K562 (cell line): Measurements from ENCODE around the gene MS4A5. TPM values are rescaled to one million over a fixed set of nuclear protein-coding genes. Genes with fewer than 3 reads are reported as not detected.

ENCODE experiments used
- ATAC-seq: fragments of 200-7000 bp; cut with Tn5 transposase; 3 replicates; pipeline ENCODE4 v1.9.1; 2020; ENCODE audit warnings: moderate library complexity
- BruUV-seq: library from RNA; stranded (reverse); fragments of 400-500 nt; replicated peaks from 2 replicates; lab custom pipeline; 2021; lab: Mats Ljungman, UMichigan
- CTCF ChIA-PET: fragments of 300-600 bp; formaldehyde crosslinking; extraction: SDS; loops from one replicate; lab custom pipeline; 2021; ENCODE audit warnings: low intra/inter-chr PET ratio; lab: Yijun Ruan, JAX
- POLR2A ChIA-PET: fragments of 300-600, 350-650 bp; sonication (Branson Sonifier 250); formaldehyde crosslinking; extraction: SDS; loops from one replicate; lab custom pipeline; 2021; ENCODE audit warnings: antibody characterized with exemption, inconsistent platforms; lab: Yijun Ruan, JAX
- DNase-seq, 4 experiments: peaks; one replicate each; pipeline versions ENCODE4 v3.0.0 to v3.0.0-alpha.2; 2011 to 2018; ENCODE audit warnings: low spot score in 3 of 4, mixed read lengths in 3 of 4; ENCODE audit errors: extremely low read depth in 1 of 4
- FAIRE-seq: peaks from 2 replicates; lab custom pipeline; 2011; peaks lifted over from hg19 to GRCh38; lab: Jason Lieb, UNC
- H2AFZ ChIP-seq: 2 replicates; pipeline ENCODE4 v1.6.0; 2011; ENCODE audit warnings: low read depth, low read length, control low read depth, inconsistent platforms
- H3K27ac ChIP-seq: fragments of 200-600 bp; 3 replicates; pipeline ENCODE4 v1.8.0; 2011; ENCODE audit warnings: low read depth, mild to moderate bottlenecking, control low read depth, inconsistent platforms, low read length, moderate library complexity, mixed read lengths; ENCODE audit errors: extremely low read depth
- H3K27me3 ChIP-seq, 2 experiments: fragments of 300-600 bp in 1 of 2; 2 replicates in 1 of 2; 3 replicates in 1 of 2; pipeline versions ENCODE4 v1.6.0 to v1.8.0; 2011; ENCODE audit warnings: inconsistent platforms in 2 of 2, low read length in 2 of 2, mild to moderate bottlenecking in 1 of 2, mixed read lengths in 1 of 2, moderate library complexity in 1 of 2; ENCODE audit not compliant: control insufficient read depth in 2 of 2, insufficient read depth in 2 of 2
- H3K36me3 ChIP-seq: fragments of 300-600 bp; 3 replicates; pipeline ENCODE4 v1.8.0; 2011; ENCODE audit warnings: mild to moderate bottlenecking, low read length, inconsistent platforms; ENCODE audit not compliant: control insufficient read depth, insufficient read depth
- H3K4me1 ChIP-seq, 2 experiments: fragments of 200-600 bp in 1 of 2; replicated peaks in 1 of 2; 2 replicates in 1 of 2; 3 replicates in 1 of 2; pipeline versions ENCODE4 v1.5.1 to v1.8.0; 2011; ENCODE audit warnings: inconsistent platforms in 2 of 2, low read length in 2 of 2, mild to moderate bottlenecking in 1 of 2, mixed read lengths in 1 of 2, moderate library complexity in 1 of 2; ENCODE audit not compliant: control insufficient read depth in 2 of 2, insufficient read depth in 2 of 2
- H3K4me2 ChIP-seq: 2 replicates; pipeline ENCODE4 v1.6.1; 2011; ENCODE audit warnings: low read length, control low read depth, inconsistent platforms, mixed read lengths; ENCODE audit not compliant: insufficient read depth
- H3K4me3 ChIP-seq: fragments of 200-600 bp; sonication (generic), shearing (Covaris generic); 2 replicates; pipeline ENCODE4 v1.5.1; 2016; ENCODE audit warnings: control low read depth, inconsistent platforms
- H3K79me2 ChIP-seq: fragments of 200-600 bp; 3 replicates; pipeline ENCODE4 v1.8.0; 2011; ENCODE audit warnings: low read length, inconsistent platforms; ENCODE audit not compliant: control insufficient read depth, insufficient read depth
- H3K9ac ChIP-seq, 2 experiments: 2 replicates each; pipeline versions ENCODE4 v1.6.0 to v1.6.1; 2011; ENCODE audit warnings: low read depth in 2 of 2, low read length in 2 of 2, control low read depth in 1 of 2, inconsistent platforms in 1 of 2, mild to moderate bottlenecking in 1 of 2, mixed read lengths in 1 of 2; ENCODE audit not compliant: insufficient read depth in 1 of 2
- H3K9me1 ChIP-seq: one replicate; pipeline ENCODE4 v1.6.0; 2011; ENCODE audit warnings: inconsistent platforms, mild to moderate bottlenecking, low read length, moderate library complexity; ENCODE audit not compliant: control insufficient read depth, insufficient read depth
- H3K9me3 ChIP-seq: replicated peaks from 2 replicates; pipeline ENCODE4 v1.5.1; 2011; ENCODE audit warnings: low read depth, low read length, inconsistent platforms; ENCODE audit not compliant: control insufficient read depth, insufficient read depth
- H4K20me1 ChIP-seq: replicated peaks from 2 replicates; pipeline ENCODE4 v1.6.1; 2011; ENCODE audit warnings: low read length, inconsistent platforms, mixed read lengths; ENCODE audit not compliant: control insufficient read depth, insufficient read depth
- CBFB ChIP-seq: sonication (generic); formaldehyde crosslinking; IDR thresholded peaks from 2 replicates; pipeline ENCODE4 v1.4.0; 2020; ENCODE audit warnings: mild to moderate bottlenecking, missing genetic modification reagents
- E4F1 ChIP-seq: fragments of 250-450 bp; sonication (Bioruptor Pico); IDR thresholded peaks from 2 replicates; pipeline ENCODE4 v1.5.0; 2021; ENCODE audit warnings: mild to moderate bottlenecking, borderline replicate concordance
- ERF ChIP-seq: fragments of 450-650 bp; formaldehyde crosslinking; IDR thresholded peaks from 2 replicates; pipeline ENCODE4 v1.4.0; 2020; ENCODE audit warnings: mild to moderate bottlenecking, mixed read lengths
- ETV5 ChIP-seq: sonication (generic); formaldehyde crosslinking; IDR thresholded peaks from 2 replicates; pipeline ENCODE4 v1.4.0; 2020; ENCODE audit warnings: low read depth, mild to moderate bottlenecking, missing genetic modification reagents
- KAT8 ChIP-seq: fragments of 450-650 bp; IDR thresholded peaks from 2 replicates; pipeline ENCODE4 v1.6.1; 2016; ENCODE audit warnings: low read depth, mild to moderate bottlenecking
- MCM2 ChIP-seq: fragments of 450-650 bp; IDR thresholded peaks from 2 replicates; pipeline ENCODE4 v1.6.1; 2017; ENCODE audit warnings: low read depth, mild to moderate bottlenecking
- PHF8 ChIP-seq: fragments of 200-600 bp; sonication (generic); IDR thresholded peaks from 2 replicates; pipeline ENCODE4 v1.6.1; 2012; ENCODE audit warnings: mixed run types, mild to moderate bottlenecking, inconsistent platforms, low read length, moderate library complexity, borderline replicate concordance
- SLC30A9 ChIP-seq: fragments of 250-450 bp; sonication (Bioruptor Pico); IDR thresholded peaks from 2 replicates; pipeline ENCODE4 v1.8.0; 2022; ENCODE audit warnings: mild to moderate bottlenecking, moderate library complexity
- SMARCA5 ChIP-seq: fragments of 450-650 bp; IDR thresholded peaks from 2 replicates; pipeline ENCODE4 v1.6.1; 2016
- ZNF232 ChIP-seq: sonication (generic); formaldehyde crosslinking; IDR thresholded peaks from 2 replicates; pipeline ENCODE4 v1.8.0; 2022; ENCODE audit warnings: mild to moderate bottlenecking, missing genetic modification reagents
- ZNF668 ChIP-seq: fragments of 250-450 bp; sonication (Bioruptor Pico); IDR thresholded peaks from 2 replicates; pipeline ENCODE4 v1.8.0; 2022; ENCODE audit warnings: mild to moderate bottlenecking, inconsistent platforms
- WGBS: fragments of 100-300 bp; shearing (Covaris generic); methylation state at CpG from one replicate; pipeline ENCODE4 v1.1.6; 2016; ENCODE audit warnings: low coverage, mixed read lengths; ENCODE audit not compliant: insufficient coverage; ENCODE audit errors: missing lambda C conversion rate; 5-methylcytosine and 5-hydroxymethylcytosine counted together
- in situ Hi-C: fragments of 300-500 bp; cut with MboI; formaldehyde crosslinking; loops from 4 replicates; pipeline ENCODE4 v1.15.0; 2018; ENCODE audit warnings: inconsistent platforms, mixed read lengths
- intact Hi-C: fragments of 100-400 bp; cut with micrococcal nuclease; formaldehyde crosslinking; loops from 2 replicates; pipeline ENCODE4 v1.14.2; 2022
- polyA plus RNA-seq, 8 experiments: library from polyadenylated mRNA; depleted of rRNA in 4 of 8; stranded (reverse) in 5 of 8; unstranded in 3 of 8; fragments of >200 nt; fragmentation: Nextera tagmentation in 2 of 8; fragmentation: Illumina TruSeq in 1 of 8; extraction: Ambion mirVana in 2 of 8; extraction: Trizol in 1 of 8; gene quantifications; 2 replicates each; pipeline versions ENCODE4 v1.2.1 to v1.2.3, GENCODE V29; 2011 to 2014; ENCODE audit warnings: inconsistent platforms in 1 of 8, missing spikeins in 1 of 8
- total RNA-seq, 7 experiments: library from RNA; depleted of rRNA in 6 of 7; stranded (reverse); fragments of >200 nt in 6 of 7; fragmentation: Illumina TruSeq in 2 of 7; extraction: Trizol in 2 of 7; gene quantifications; 2 replicates each; pipeline versions ENCODE4 v1.2.1 to v1.2.3, GENCODE V29; 2011 to 2021; ENCODE audit warnings: low replicate concordance in 1 of 7
- TF ChIP-seq, protein P1 (sequence below): sonication (generic); formaldehyde crosslinking; IDR thresholded peaks from 2 replicates; pipeline ENCODE4 v1.8.1; 2022; ENCODE audit warnings: missing genetic modification reagents

Gene MS4A5
- total and polyA plus RNA-seq, 9 of the 15 experiments (the other 6 are each of a cell fraction or from before 2014, with no cell fraction given) = not detected

DNA sequence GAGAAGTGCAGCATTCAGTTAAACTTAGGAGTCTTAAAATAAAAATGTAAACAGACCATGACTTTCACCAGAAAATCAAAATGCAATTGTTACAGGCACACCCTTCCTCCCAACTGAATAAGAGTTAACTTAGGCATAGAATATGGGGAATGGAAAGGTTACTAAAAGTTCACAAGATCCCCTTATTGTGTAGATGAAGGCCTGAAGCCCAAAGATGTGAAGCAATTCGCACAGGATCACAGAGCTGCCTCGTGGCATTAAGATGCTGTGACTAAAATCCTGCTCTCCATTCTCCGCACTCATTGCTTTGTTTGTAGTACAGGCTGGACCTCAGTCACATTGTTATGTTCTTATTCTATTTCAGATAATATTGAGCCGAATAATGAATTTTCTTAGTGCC lies 4.0 kb downstream of the MS4A5 start:
- FAIRE-seq (no peak), ATAC-seq (no peak), DNase-seq (no peak)
- Histone ChIP-seq H3K9ac (no peak overlapping the region), H3K4me3 (no peak overlapping the region), H2AFZ (no peak overlapping the region), H3K27ac (no peak overlapping the region), H3K4me1 (no peaks in the 10 kb centered on the region; a peak in 1 of 5 replicates), H3K36me3 (no peaks in the 10 kb centered on the region), H3K27me3 (no peaks in the 10 kb centered on the region), H3K4me2 (no peak overlapping the region), H4K20me1 (no peaks in the 10 kb centered on the region), H3K79me2 (no peaks in the 10 kb centered on the region), H3K9me3 (no peaks in the 10 kb centered on the region), H3K9me1 (no peaks in the 10 kb centered on the region)
- no peak for TF ChIP-seq SLC30A9 (CRISPR knock-in tag)
- ChIA-PET POLR2A (no interaction called here), CTCF (no interaction called here)
- BruUV-seq = no TSS peak
- WGBS = 0% methylated on average over 4 of the region's 4 CpGs
- intact Hi-C loops = no loop called here
- in situ Hi-C loops = no loop called here

GRCh38 chr11:60447070-60447469 lies 17.7 kb downstream of the MS4A5 start:
- Histone ChIP-seq H3K27me3 (no peaks in the 10 kb centered on the region), H3K9me3 (no peaks in the 10 kb centered on the region), H3K36me3 (no peaks in the 10 kb centered on the region), H3K79me2 (no peaks in the 10 kb centered on the region), H3K4me1 (no peaks in the 10 kb centered on the region), H3K9me1 (no peaks in the 10 kb centered on the region), H3K4me3 (no peak overlapping the region), H3K4me2 (no peak overlapping the region), H2AFZ (no peak overlapping the region), H4K20me1 (no peaks in the 10 kb centered on the region), H3K27ac (no peak overlapping the region), H3K9ac (no peak overlapping the region)
- ATAC-seq = no peak
- intact Hi-C loops (no loop called here), in situ Hi-C loops (no loop called here)
- ChIA-PET POLR2A (no interaction called here), CTCF (no interaction called here)
- BruUV-seq = no TSS peak
- no peak for FAIRE-seq
- DNase-seq = no peak
- TF ChIP-seq, protein P1, sequence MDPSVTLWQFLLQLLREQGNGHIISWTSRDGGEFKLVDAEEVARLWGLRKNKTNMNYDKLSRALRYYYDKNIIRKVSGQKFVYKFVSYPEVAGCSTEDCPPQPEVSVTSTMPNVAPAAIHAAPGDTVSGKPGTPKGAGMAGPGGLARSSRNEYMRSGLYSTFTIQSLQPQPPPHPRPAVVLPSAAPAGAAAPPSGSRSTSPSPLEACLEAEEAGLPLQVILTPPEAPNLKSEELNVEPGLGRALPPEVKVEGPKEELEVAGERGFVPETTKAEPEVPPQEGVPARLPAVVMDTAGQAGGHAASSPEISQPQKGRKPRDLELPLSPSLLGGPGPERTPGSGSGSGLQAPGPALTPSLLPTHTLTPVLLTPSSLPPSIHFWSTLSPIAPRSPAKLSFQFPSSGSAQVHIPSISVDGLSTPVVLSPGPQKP (CRISPR knock-in tag) = no peak
- TF ChIP-seq SMARCA5 (no peak), ZNF668 (no peak), KAT8 (no peak), CBFB (CRISPR knock-in tag) (no peak), ETV5 (no peak), ERF (CRISPR knock-in tag) (no peak), E4F1 (no peak), MCM2 (no peak), ZNF232 (CRISPR knock-in tag) (no peak), PHF8 (no peak)
